ENCODE results near the gene DENND2A.

DNA sequence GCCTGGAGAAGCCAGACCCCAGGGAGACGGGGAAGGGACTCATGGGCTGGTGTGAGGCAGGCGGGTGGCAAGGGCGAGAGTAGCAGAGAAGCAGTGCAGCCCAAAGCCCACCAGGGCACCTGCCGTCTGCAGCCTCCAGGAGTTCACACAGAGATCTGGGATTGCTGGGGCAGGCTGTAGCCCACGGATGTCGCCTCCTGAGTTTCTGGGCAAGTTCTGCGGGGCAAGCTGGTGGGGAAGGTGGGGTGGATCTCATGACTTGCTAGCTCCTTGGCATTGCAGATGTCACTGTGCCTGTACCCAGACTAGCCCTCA lies 38.2 kb upstream of the DENND2A start:
- TF ChIP-seq POLR2AphosphoS5 (IDR thresholded peaks at IDR 0.05; ENCODE audit: low read depth, low read length) (no peak), POLR2A (IDR thresholded peaks at IDR 0.05; ENCODE audit: low read depth, low read length) (no peak), SPI1 (IDR thresholded peaks at IDR 0.05; ENCODE audit: low read depth, low read length) (no peak), PAX5 (IDR thresholded peaks at IDR 0.05; ENCODE audit: insufficient read depth, low read length, severe bottlenecking) (no peak)
